ENCODE data around the gene SAMD11. TPM values are rescaled to one million over a fixed set of nuclear protein-coding genes. Genes with fewer than 3 reads are reported as not detected.
"Not testable (repeated sequence)": the region's sequence is repeated elsewhere in the genome, so short reads cannot be mapped to it uniquely, and the experiment has no call there.

Gene SAMD11
- total and polyA plus RNA-seq, 2 donors from 2014 or later: 13.3 to 21.4 TPM

DNA sequence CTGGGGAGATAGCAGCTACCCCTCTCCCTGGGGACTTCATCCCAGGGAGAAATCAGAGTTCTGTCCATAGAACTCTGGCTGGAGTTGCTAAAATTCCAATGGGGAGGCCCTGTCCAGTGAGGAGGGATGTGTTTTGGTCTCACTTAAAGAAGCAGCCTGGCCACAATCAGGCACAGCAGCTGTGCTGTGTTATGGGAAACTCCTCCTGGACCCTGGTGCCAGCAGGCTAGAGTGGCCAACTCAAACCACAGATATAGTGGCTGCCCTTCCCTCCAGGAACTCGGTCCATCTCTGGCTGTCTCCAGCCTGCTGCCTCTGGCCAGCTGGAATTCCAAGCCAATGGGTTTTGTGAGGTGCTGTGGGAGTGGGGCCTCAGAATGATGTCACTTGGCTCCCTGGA is 37.4 kb upstream of the SAMD11 start:
- Histone ChIP-seq H3K27me3 (ENCODE audit: control insufficient read depth, insufficient read depth, low read length) (no peaks in the 10 kb centered on the region), H3K4me1 (ENCODE audit: control insufficient read depth in 2 of 3, insufficient read depth in 2 of 3, low read depth in 1 of 3, low read length in 3 of 3) (no peaks in the 10 kb centered on the region), H3K4me3 (ENCODE audit: low read length in 3 of 3) (no peak overlapping the region), H3K36me3 (ENCODE audit: control insufficient read depth in 2 of 3, insufficient read depth in 3 of 3, low read length in 3 of 3) (no peaks in the 10 kb centered on the region), H3K9me3 (ENCODE audit: control insufficient read depth in 2 of 3, insufficient read depth in 1 of 3, low read length in 3 of 3) (no peaks in the 10 kb centered on the region), H3K9ac (ENCODE audit: low read length in 3 of 3) (no peak overlapping the region), H3K27ac (ENCODE audit: low read depth in 2 of 2, low read length in 2 of 2) (no peak overlapping the region)
- no peak for TF ChIP-seq CTCF (IDR thresholded peaks at IDR 0.05; ENCODE audit: borderline replicate concordance, extremely low read depth, insufficient read depth)
- FAIRE-seq (no peak), DNase-seq (no peak)
- intact Hi-C loops (cut with DNase I): no loop called here

DNA sequence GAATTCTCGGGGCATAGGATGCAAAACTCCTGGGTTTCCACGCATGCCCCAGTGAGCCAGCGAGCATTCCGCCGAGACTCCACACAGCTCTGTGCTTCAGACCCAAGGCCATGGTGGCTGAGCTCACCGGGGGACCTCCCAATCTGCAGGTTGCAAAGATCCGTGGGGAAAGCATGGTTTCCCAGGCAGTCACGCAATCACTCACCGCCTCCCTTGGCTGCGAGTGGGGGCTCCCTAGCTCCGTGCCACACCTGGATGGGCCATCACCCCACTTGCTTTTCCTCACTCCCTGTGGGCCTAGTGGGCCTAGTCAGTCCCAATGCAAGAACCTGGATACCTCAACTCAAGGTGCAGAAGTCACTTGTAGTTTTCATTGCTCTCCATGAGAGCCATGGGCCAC is 37.0 kb upstream of the SAMD11 start:
- intact Hi-C loops (cut with DNase I): no loop called here
- DNase-seq: peak in 1 of 5 donors; percentile 8
- FAIRE-seq: no peak
- no peaks in the 10 kb centered on the region for H3K36me3 ChIP-seq (ENCODE audit: control insufficient read depth in 2 of 3, insufficient read depth in 3 of 3, low read length in 3 of 3)
- no peak for TF ChIP-seq CTCF (IDR thresholded peaks at IDR 0.05; ENCODE audit: borderline replicate concordance, extremely low read depth, insufficient read depth)
- no peak overlapping the region for H3K4me3 ChIP-seq (ENCODE audit: low read length in 3 of 3)
- H3K4me1 ChIP-seq (ENCODE audit: control insufficient read depth in 2 of 3, insufficient read depth in 2 of 3, low read depth in 1 of 3, low read length in 3 of 3): no peaks in the 10 kb centered on the region
- H3K9me3 ChIP-seq (ENCODE audit: control insufficient read depth in 2 of 3, insufficient read depth in 1 of 3, low read length in 3 of 3): no peaks in the 10 kb centered on the region
- no peak overlapping the region for H3K27ac ChIP-seq (ENCODE audit: low read depth in 2 of 2, low read length in 2 of 2)
- H3K9ac ChIP-seq (ENCODE audit: low read length in 3 of 3): no peak overlapping the region
- H3K27me3 ChIP-seq (ENCODE audit: control insufficient read depth, insufficient read depth, low read length): no peaks in the 10 kb centered on the region

GRCh38 chr1:888297-888696 is 35.4 kb upstream of the SAMD11 start:
- Histone ChIP-seq H3K27me3 (ENCODE audit: control insufficient read depth, insufficient read depth, low read length) (no peaks in the 10 kb centered on the region), H3K4me3 (ENCODE audit: low read length in 3 of 3) (no peak overlapping the region), H3K4me1 (ENCODE audit: control insufficient read depth in 2 of 3, insufficient read depth in 2 of 3, low read depth in 1 of 3, low read length in 3 of 3) (no peaks in the 10 kb centered on the region), H3K9ac (ENCODE audit: low read length in 3 of 3) (no peak overlapping the region), H3K9me3 (ENCODE audit: control insufficient read depth in 2 of 3, insufficient read depth in 1 of 3, low read length in 3 of 3) (no peaks in the 10 kb centered on the region), H3K27ac (ENCODE audit: low read depth in 2 of 2, low read length in 2 of 2) (no peak overlapping the region), H3K36me3 (ENCODE audit: control insufficient read depth in 2 of 3, insufficient read depth in 3 of 3, low read length in 3 of 3) (no peaks in the 10 kb centered on the region)
- DNase-seq (no peak), FAIRE-seq (no peak)
- no peak for TF ChIP-seq CTCF (IDR thresholded peaks at IDR 0.05; ENCODE audit: borderline replicate concordance, extremely low read depth, insufficient read depth)
- intact Hi-C loops (cut with DNase I): no loop called here

DNA sequence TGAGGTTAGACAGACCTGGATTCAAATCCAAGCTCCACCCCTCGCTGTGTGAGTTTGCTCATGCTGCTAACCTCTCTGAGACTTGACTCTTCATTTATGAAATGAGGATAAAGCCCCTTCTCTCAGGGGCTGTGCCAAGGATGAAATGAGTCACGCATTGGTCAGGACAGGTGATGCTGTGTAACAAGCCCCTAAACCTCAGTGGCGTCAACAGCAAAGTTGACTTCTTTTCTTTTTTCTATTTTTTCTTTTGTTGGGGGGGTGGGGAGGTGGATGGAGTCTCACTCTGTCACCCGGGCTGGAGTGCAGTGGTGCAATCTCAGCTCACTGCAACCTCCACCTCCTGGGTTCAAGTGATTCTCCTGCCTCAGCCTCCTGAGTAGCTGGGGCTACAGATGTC is 33.9 kb upstream of the SAMD11 start:
- H3K4me1 ChIP-seq (ENCODE audit: control insufficient read depth in 2 of 3, insufficient read depth in 2 of 3, low read depth in 1 of 3, low read length in 3 of 3); H3K36me3 ChIP-seq (ENCODE audit: control insufficient read depth in 2 of 3, insufficient read depth in 3 of 3, low read length in 3 of 3); H3K9ac ChIP-seq (ENCODE audit: low read length in 3 of 3); FAIRE-seq; H3K9me3 ChIP-seq (ENCODE audit: control insufficient read depth in 2 of 3, insufficient read depth in 1 of 3, low read length in 3 of 3); DNase-seq; H3K27ac ChIP-seq (ENCODE audit: low read depth in 2 of 2, low read length in 2 of 2); H3K4me3 ChIP-seq (ENCODE audit: low read length in 3 of 3); H3K27me3 ChIP-seq (ENCODE audit: control insufficient read depth, insufficient read depth, low read length); intact Hi-C loops (cut with DNase I): not testable (repeated sequence)

DNA sequence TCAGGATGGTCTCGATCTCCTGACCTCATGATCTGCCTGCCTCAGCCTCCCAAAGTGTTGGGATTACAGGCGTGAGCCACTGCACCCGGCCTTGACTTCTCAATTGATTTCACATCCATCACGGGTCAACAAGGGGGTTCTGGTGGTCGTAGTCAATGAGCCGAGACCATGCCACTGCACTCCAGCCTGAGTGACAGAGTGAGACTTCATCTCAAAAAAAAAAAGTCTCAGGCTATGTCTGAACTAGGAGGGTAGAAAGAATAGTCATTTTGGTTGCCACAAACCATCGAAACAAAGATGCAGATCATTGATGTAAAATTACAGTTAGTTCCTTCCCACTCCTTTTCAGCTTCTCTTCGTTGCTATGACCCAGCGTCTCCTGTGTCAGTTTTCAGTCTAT is 33.5 kb upstream of the SAMD11 start:
- H3K9ac ChIP-seq (ENCODE audit: low read length in 3 of 3); DNase-seq; H3K9me3 ChIP-seq (ENCODE audit: control insufficient read depth in 2 of 3, insufficient read depth in 1 of 3, low read length in 3 of 3); H3K4me3 ChIP-seq (ENCODE audit: low read length in 3 of 3); FAIRE-seq; H3K4me1 ChIP-seq (ENCODE audit: control insufficient read depth in 2 of 3, insufficient read depth in 2 of 3, low read depth in 1 of 3, low read length in 3 of 3); H3K27me3 ChIP-seq (ENCODE audit: control insufficient read depth, insufficient read depth, low read length); intact Hi-C loops (cut with DNase I); H3K36me3 ChIP-seq (ENCODE audit: control insufficient read depth in 2 of 3, insufficient read depth in 3 of 3, low read length in 3 of 3); H3K27ac ChIP-seq (ENCODE audit: low read depth in 2 of 2, low read length in 2 of 2): not testable (repeated sequence)
